NCI-H146 treated with DMSO at 0.1 percent for 48 hours (cell line): ENCODE data around the gene WDR53.
A peak's percentile ranks its signal among the peaks of the same experiment; 100 is the strongest.
"Not testable (repeated sequence)": the region's sequence is repeated elsewhere in the genome, so short reads cannot be mapped to it uniquely, and the experiment has no call there.

Experiments
- DNase-seq: peaks from one replicate; lab custom pipeline; 2025; ENCODE audit not compliant: unreplicated experiment; lab: John Stamatoyannopoulos, UW

The WDR53 gene

DNA sequence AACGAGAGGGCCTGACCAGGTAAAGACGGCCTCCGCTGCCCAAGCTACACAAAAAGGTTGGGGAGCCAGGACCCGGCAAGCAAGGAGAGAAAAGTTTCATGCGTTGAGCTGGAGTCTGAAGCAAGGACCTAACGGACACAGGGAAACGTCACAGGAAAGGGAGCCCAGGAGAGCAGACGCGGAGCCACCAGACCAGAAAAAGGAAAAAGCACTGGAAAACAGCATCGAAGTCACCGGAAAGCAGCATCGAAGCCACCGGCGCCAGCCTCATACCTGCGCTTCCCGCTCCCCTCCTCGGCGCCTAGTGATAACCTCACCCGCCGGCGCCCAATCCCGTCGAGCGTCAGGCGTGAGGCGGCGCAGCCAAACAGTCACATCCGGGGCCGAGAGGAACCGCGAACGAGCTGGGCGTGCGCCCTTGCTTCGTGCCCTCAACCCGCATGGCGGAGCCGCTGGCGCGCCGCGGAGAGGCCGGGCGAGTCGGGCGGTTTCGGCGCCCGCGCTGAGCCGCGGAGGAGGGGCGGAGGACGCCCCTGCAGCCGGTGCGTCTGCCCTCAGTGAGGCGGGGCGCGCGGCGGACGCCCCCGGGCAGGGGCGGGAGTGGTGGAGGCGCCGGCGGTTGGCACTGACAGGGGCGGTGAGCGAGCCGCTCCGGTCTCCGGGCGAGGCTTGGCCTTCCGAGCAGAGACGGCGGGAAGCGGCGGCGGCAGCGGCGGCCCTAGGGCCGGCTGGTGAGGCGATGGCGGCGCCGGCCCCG is at the start of gene WDR53, which contains the start of gene FBXO45:
Gene WDR53, minus strand, starts transcription at position 309 of the 757 bp plus-strand sequence. CDS start 7,079 bp downstream, outside the sequence.
Gene FBXO45, plus strand, starts transcription at position 415 of the 757 bp plus-strand sequence. Its CDS starts 325 bp downstream, at position 740.
- peak; percentile 87 for DNase-seq

GRCh38 chr3:196617256-196617655 is 48.9 kb upstream of the WDR53 start:
- DNase-seq = no peak

DNA sequence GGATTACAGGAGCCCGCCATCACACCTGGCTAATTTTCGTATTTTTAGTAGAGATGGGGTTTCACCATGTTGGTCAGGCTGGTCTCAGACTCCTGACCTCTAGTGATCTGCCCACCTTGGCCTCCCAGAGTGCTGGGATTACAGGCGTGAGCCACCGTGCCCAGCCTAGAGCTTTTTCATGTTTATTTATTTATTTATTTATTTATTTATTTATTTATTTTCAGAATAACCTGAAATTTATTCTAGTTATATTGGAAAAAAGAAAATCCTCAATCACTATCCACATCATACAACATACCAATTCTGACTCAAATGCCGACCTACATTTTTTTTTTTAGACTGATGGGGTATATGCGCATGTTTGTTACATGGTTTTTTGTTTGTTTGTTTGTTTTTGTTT is 46.9 kb upstream of the WDR53 start:
- DNase-seq = not testable (repeated sequence)

DNA sequence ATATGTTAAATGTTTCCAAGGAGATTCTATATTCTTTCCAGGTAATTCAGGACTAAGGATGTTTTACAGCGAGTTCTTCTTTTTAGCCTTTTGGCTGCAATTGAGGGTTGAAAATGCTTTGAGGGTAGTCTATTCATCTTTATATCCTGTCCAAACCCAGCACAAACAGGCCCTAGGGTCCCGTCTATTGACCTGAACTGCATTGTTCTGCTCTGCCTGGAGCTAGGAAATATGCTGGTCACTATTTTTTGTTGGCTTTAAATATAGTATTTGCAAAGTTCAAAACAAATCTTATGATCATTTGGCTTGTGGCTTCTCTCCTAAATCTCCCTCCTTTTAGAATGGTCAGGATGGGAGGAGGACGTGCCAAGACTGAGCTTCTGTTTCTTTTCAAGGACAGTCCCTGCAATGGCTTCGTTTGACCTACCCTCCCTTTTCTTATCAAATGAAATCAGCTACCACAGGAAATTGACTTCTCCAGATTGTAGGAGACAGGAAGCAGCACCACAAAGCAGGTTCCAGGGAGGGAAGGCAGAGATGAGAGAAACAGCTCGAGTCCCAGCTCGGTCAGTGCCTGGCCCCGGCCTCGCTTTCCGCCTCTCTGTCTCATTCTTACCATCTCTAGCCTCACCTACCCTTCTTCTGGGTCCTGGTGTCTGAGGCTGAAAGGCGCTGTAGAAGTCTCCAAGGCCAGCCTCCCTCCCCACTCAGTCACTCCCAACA is 43.6 kb upstream of the WDR53 start:
- no peak for DNase-seq

- no peak for DNase-seq
Observed at GRCh38 chr3:196609805-196610515, 41.6 kb upstream of the WDR53 start.

GRCh38 chr3:196609343-196609775 is 41.0 kb upstream of the WDR53 start:
- DNase-seq = peak; percentile 54

DNA sequence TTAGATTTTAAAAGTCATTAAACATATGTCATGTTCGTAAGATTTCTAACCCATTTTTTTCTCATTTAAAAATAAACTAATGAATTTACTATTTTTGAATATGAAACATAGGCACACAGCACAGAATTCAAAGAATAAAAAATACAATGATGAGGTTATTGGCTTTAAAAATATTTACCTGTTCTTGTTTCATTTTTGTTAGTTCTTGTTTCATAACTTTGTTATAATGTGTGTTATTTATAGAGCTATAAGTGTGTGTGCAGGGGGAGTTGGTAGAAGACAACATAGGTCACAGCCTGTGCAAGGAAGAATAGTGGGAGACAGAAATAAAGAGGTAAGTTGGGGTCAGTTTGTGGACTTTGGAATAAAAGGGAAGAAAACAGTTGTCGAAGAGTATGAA is 40.3 kb upstream of the WDR53 start:
- no peak for DNase-seq

DNA sequence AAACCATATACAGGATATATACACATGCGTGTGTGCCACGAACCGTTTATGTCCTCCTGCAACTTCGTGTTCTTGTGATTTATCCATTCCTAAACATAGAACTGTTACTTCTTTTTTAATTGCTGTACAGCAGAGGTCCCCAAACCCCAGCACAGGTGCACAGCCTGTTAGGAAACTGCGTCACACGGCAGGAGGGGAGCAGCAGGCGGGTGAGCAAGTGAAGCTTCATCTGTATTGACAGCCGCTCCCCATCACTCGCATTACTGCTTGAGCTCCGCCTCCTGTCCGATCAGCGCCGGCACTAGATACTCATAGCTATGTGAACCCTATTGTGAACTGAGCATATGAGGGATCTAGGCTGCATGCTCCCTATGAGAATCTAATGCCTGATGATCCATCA is 36.2 kb upstream of the WDR53 start:
- DNase-seq = no peak

DNA sequence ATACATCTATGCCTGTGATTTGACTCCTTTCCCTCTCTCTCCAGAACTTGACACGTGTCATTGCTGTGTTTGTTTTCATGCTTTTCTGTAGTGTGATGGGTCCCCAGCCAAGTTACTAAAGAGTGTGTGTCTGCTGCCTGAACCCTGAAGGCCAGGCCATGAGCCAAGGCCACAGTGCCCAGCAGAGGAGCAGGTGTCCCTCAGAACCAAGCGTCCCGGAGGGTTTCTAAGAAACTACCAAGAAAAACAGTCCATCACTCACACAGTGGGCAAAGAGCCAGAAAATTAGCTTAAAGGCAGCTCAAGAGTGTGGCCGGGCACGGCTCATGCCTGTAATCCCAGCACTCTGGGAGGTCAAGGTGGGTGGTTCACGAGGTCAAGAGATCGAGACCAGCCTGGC is 35.3 kb upstream of the WDR53 start:
- no peak for DNase-seq

GRCh38 chr3:196602673-196603072 is 34.3 kb upstream of the WDR53 start:
- DNase-seq = no peak

- no peak for DNase-seq
Observed at GRCh38 chr3:196600359-196600758, 32.0 kb upstream of the WDR53 start.

DNA sequence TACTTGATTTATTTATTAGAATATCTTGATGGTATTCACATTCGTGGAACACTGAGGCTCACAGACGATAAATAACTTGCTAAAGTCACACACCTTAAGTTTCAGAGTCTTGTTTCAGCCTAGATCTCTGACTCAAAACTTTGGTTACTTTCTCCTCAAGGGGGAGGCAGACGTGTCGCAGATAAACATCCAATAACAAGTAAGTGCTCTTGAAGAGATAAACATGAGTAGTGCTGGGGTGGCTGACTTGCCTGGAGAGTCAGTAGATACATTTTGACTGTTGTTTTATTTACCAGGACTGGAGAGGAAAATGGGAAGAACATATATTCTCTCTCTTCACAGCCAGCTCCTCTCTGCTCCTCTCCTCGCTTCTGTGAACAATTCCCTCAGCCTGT is 31.4 kb upstream of the WDR53 start:
- no peak for DNase-seq

GRCh38 chr3:196597971-196598733 is 29.8 kb upstream of the WDR53 start:
- DNase-seq = not testable (repeated sequence)

- DNase-seq = no peak
Observed at GRCh38 chr3:196596355-196596754, 28.0 kb upstream of the WDR53 start.

- DNase-seq = no peak
Observed at GRCh38 chr3:196590279-196590678, 21.9 kb upstream of the WDR53 start.

GRCh38 chr3:196585044-196585757 is 16.8 kb upstream of the WDR53 start:
- DNase-seq = no peak

GRCh38 chr3:196572389-196572788 is 4.0 kb upstream of the WDR53 start:
- DNase-seq = no peak

- DNase-seq = not testable (repeated sequence)
Observed at GRCh38 chr3:196570332-196570731, 2.0 kb upstream of the WDR53 start.

DNA sequence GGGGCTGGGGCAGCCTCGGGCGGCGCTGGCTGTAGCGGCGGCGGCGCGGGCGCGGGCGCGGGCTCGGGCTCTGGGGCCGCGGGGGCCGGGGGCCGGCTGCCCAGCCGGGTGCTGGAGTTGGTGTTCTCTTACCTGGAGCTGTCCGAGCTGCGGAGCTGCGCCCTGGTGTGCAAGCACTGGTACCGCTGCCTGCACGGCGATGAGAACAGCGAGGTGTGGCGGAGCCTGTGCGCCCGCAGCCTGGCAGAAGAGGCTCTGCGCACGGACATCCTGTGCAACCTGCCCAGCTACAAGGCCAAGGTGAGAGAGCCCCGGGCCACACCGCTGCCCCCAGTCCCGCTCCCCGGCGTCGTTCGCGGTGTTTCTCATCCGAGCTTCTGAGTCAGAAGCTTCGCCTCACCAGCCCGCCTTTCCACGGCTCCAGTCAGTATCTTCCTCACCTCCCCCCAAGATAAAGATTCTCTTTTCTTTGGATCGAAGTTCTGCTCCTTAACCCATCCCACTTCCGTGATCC is 706 bp upstream of the WDR53 start:
- peak; percentile 23 for DNase-seq

GRCh38 chr3:196563721-196564225 is 4.6 kb downstream of the WDR53 start:
- no peak for DNase-seq
